ENCODE results near the gene PBX1. TPM values are rescaled to one million over a fixed set of nuclear protein-coding genes. Genes with fewer than 3 reads are reported as not detected.

PBX1 gene
- total and polyA plus RNA-seq, 7 donors = 6.7 to 168 (median 118) TPM

- intact Hi-C loops (cut with DNase I) = loop anchor here (5.0 kb wide), 1 partner anchor 169 kb away; no protein-coding TSS in a partner anchor
- Histone ChIP-seq H3K4me1 (peaks cover 0 to 97% (median 93%) of the 10 kb centered on the region in 4 donors), H3K27ac (peak overlapping the region; percentile 46 to 73 (median 62)), H3K9me3 (no peaks in the 10 kb centered on the region), H3K27me3 (no peaks in the 10 kb centered on the region), H3K36me3 (no peaks in the 10 kb centered on the region), H3K4me3 (no peak overlapping the region)
- no peak for DNase-seq
- 69 to 76% methylated on average over 5 of the region's 5 CpGs for WGBS, 2 donors
- TF ChIP-seq POLR2AphosphoS5 (IDR thresholded peaks at IDR 0.05) = no peak
- TF ChIP-seq CTCF (IDR thresholded peaks at IDR 0.05) = no peak
- TF ChIP-seq EP300 (IDR thresholded peaks at IDR 0.05) = no peak
Observed at GRCh38 chr1:164618202-164618564, 59.2 kb downstream of the PBX1 start.

GRCh38 chr1:164619006-164619784, 60.2 kb downstream of the PBX1 start:
- peak overlapping the region; percentile 46 to 73 (median 62) for H3K27ac ChIP-seq

GRCh38 chr1:164622068-164622845, 63.3 kb downstream of the PBX1 start:
- H3K27ac ChIP-seq = peak overlapping the region; percentile 57 to 76 (median 67)
- peaks cover 0 to 95% (median 89%) of the 10 kb centered on the region in 4 donors for H3K4me1 ChIP-seq
- no peaks in the 10 kb centered on the region for H3K27me3 ChIP-seq
- 82 to 94% methylated on average over 8 of the region's 8 CpGs for WGBS, 2 donors
- H3K9me3 ChIP-seq = no peaks in the 10 kb centered on the region
- intact Hi-C loops (cut with DNase I) = loop anchor here (5.0 kb wide), 1 partner anchor 1085 kb away; no protein-coding TSS in a partner anchor
- H3K4me3 ChIP-seq = no peak overlapping the region
- DNase-seq = no peak
- TF ChIP-seq POLR2A (IDR thresholded peaks at IDR 0.05) (no peak), CTCF (IDR thresholded peaks at IDR 0.05) (no peak), POLR2AphosphoS5 (IDR thresholded peaks at IDR 0.05) (no peak), EP300 (IDR thresholded peaks at IDR 0.05) (no peak)
- peaks cover 0 to 4% (median 0%) of the 10 kb centered on the region in 4 donors for H3K36me3 ChIP-seq

More at GRCh38 chr1:164619006-164619784, 60.2 kb downstream of the PBX1 start:
- DNase-seq = no peak
- Histone ChIP-seq H3K4me1 (peaks cover 0 to 97% (median 93%) of the 10 kb centered on the region in 4 donors), H3K27me3 (no peaks in the 10 kb centered on the region), H3K36me3 (no peaks in the 10 kb centered on the region), H3K9me3 (no peaks in the 10 kb centered on the region), H3K4me3 (no peak overlapping the region)
- intact Hi-C loops (cut with DNase I) = loop anchor here (5.0 kb wide), 1 partner anchor 168 kb away; no protein-coding TSS in a partner anchor
- 26 to 47% methylated on average over 3 of the region's 3 CpGs for WGBS, 2 donors
- TF ChIP-seq POLR2A (IDR thresholded peaks at IDR 0.05) (no peak), CTCF (IDR thresholded peaks at IDR 0.05) (peak in 1 of 4 experiments; percentile 3)

GRCh38 chr1:164623805-164624204, 64.8 kb downstream of the PBX1 start:
- Histone ChIP-seq H3K27me3 (no peaks in the 10 kb centered on the region), H3K4me3 (no peak overlapping the region), H3K4me1 (peaks cover 0 to 90% (median 84%) of the 10 kb centered on the region in 4 donors), H3K9me3 (no peaks in the 10 kb centered on the region), H3K36me3 (peaks cover 0 to 4% (median 0%) of the 10 kb centered on the region in 4 donors), H3K27ac (peak overlapping the region in 3 of 4 donors; percentile 57 to 76 (median 73))
- TF ChIP-seq EP300 (IDR thresholded peaks at IDR 0.05) (no peak), CTCF (IDR thresholded peaks at IDR 0.05) (no peak), POLR2A (IDR thresholded peaks at IDR 0.05) (no peak), POLR2AphosphoS5 (IDR thresholded peaks at IDR 0.05) (no peak)
- 15 to 75% methylated on average over 1 of the region's 1 CpG for WGBS, 2 donors
- intact Hi-C loops (cut with DNase I) = loop anchor here (5.0 kb wide), 1 partner anchor 1087 kb away; no protein-coding TSS in a partner anchor
- no peak for DNase-seq

All from sigmoid colon (tissue), 7 donors.